ENCODE data around the gene LRRC15. TPM values are rescaled to one million over a fixed set of nuclear protein-coding genes. Genes with fewer than 3 reads are reported as not detected.
A peak's percentile ranks its signal among the peaks of the same experiment; 100 is the strongest.

The LRRC15 gene
- total and polyA plus RNA-seq, 2 donors: 0.33 to 0.55 TPM

- Histone ChIP-seq H3K4me1 (ENCODE audit: control insufficient read depth in 2 of 2, insufficient read depth in 2 of 2, low read length in 2 of 2) (peaks cover 0 to 20% of the 10 kb centered on the region in 2 donors), H3K27ac (ENCODE audit: low read depth in 1 of 2, low read length in 1 of 2) (no peak overlapping the region), H3K4me3 (ENCODE audit: low read length in 2 of 2) (no peak overlapping the region), H3K27me3 (ENCODE audit: control insufficient read depth in 2 of 2, insufficient read depth in 1 of 2, low read length in 1 of 2) (peaks cover 16 to 40% of the 10 kb centered on the region in 2 donors), H3K36me3 (ENCODE audit: control insufficient read depth in 2 of 2, insufficient read depth in 2 of 2, low read length in 1 of 2) (no peaks in the 10 kb centered on the region), H3K9me3 (ENCODE audit: control insufficient read depth in 2 of 2, insufficient read depth in 1 of 2, low read length in 1 of 2) (peaks cover 6 to 32% of the 10 kb centered on the region in 2 donors)
- 87% methylated on average over 27 of the region's 27 CpGs for WGBS
- DNase-seq (ENCODE audit: low read depth in 6 of 9, low spot score in 9 of 9): no peak
Observed at GRCh38 chr3:194328053-194328657, 41.4 kb downstream of the LRRC15 start.

- Histone ChIP-seq H3K4me1 (ENCODE audit: control insufficient read depth in 2 of 2, insufficient read depth in 2 of 2, low read length in 2 of 2) (peaks cover 0 to 18% of the 10 kb centered on the region in 2 donors), H3K27me3 (ENCODE audit: control insufficient read depth in 2 of 2, insufficient read depth in 1 of 2, low read length in 1 of 2) (peaks cover 9 to 40% of the 10 kb centered on the region in 2 donors), H3K9me3 (ENCODE audit: control insufficient read depth in 2 of 2, insufficient read depth in 1 of 2, low read length in 1 of 2) (peaks cover 6 to 32% of the 10 kb centered on the region in 2 donors), H3K4me3 (ENCODE audit: low read length in 2 of 2) (no peak overlapping the region), H3K27ac (ENCODE audit: low read depth in 1 of 2, low read length in 1 of 2) (no peak overlapping the region), H3K36me3 (ENCODE audit: control insufficient read depth in 2 of 2, insufficient read depth in 2 of 2, low read length in 1 of 2) (no peaks in the 10 kb centered on the region)
- no peak for DNase-seq (ENCODE audit: low read depth in 6 of 9, low spot score in 9 of 9)
- WGBS: 92% methylated on average over 5 of the region's 5 CpGs
Observed at GRCh38 chr3:194327218-194328052, 42.1 kb downstream of the LRRC15 start.

- H3K4me3 ChIP-seq (ENCODE audit: low read length in 2 of 2): no peak overlapping the region
- peak overlapping the region in 1 of 2 donors; percentile 47 for H3K27ac ChIP-seq (ENCODE audit: low read depth in 1 of 2, low read length in 1 of 2)
- peaks cover 7 to 40% of the 10 kb centered on the region in 2 donors for H3K27me3 ChIP-seq (ENCODE audit: control insufficient read depth in 2 of 2, insufficient read depth in 1 of 2, low read length in 1 of 2)
- H3K9me3 ChIP-seq (ENCODE audit: control insufficient read depth in 2 of 2, insufficient read depth in 1 of 2, low read length in 1 of 2): peaks cover 6 to 32% of the 10 kb centered on the region in 2 donors
- no peaks in the 10 kb centered on the region for H3K36me3 ChIP-seq (ENCODE audit: control insufficient read depth in 2 of 2, insufficient read depth in 2 of 2, low read length in 1 of 2)
- WGBS: 95% methylated on average over 2 of the region's 2 CpGs
- no peak for DNase-seq (ENCODE audit: low read depth in 6 of 9, low spot score in 9 of 9)
- H3K4me1 ChIP-seq (ENCODE audit: control insufficient read depth in 2 of 2, insufficient read depth in 2 of 2, low read length in 2 of 2): peaks cover 0 to 18% of the 10 kb centered on the region in 2 donors
Observed at GRCh38 chr3:194326968-194327217, 42.6 kb downstream of the LRRC15 start.

GRCh38 chr3:194326192-194326967 is 43.2 kb downstream of the LRRC15 start:
- Histone ChIP-seq H3K4me3 (ENCODE audit: low read length in 2 of 2) (no peak overlapping the region), H3K4me1 (ENCODE audit: control insufficient read depth in 2 of 2, insufficient read depth in 2 of 2, low read length in 2 of 2) (peaks cover 0 to 18% of the 10 kb centered on the region in 2 donors), H3K27me3 (ENCODE audit: control insufficient read depth in 2 of 2, insufficient read depth in 1 of 2, low read length in 1 of 2) (peaks cover 1 to 38% of the 10 kb centered on the region in 2 donors), H3K27ac (ENCODE audit: low read depth in 1 of 2, low read length in 1 of 2) (no peak overlapping the region), H3K9me3 (ENCODE audit: control insufficient read depth in 2 of 2, insufficient read depth in 1 of 2, low read length in 1 of 2) (peaks cover 6 to 32% of the 10 kb centered on the region in 2 donors), H3K36me3 (ENCODE audit: control insufficient read depth in 2 of 2, insufficient read depth in 2 of 2, low read length in 1 of 2) (no peaks in the 10 kb centered on the region)
- DNase-seq (ENCODE audit: low read depth in 6 of 9, low spot score in 9 of 9): no peak
- 85% methylated on average over 15 of the region's 15 CpGs for WGBS

GRCh38 chr3:194325424-194326153 is 44.0 kb downstream of the LRRC15 start:
- H3K27me3 ChIP-seq (ENCODE audit: control insufficient read depth in 2 of 2, insufficient read depth in 1 of 2, low read length in 1 of 2): peaks cover 0 to 35% of the 10 kb centered on the region in 2 donors
- DNase-seq (ENCODE audit: low read depth in 6 of 9, low spot score in 9 of 9): no peak

GRCh38 chr3:194324823-194325327 is 44.7 kb downstream of the LRRC15 start:
- Histone ChIP-seq H3K4me1 (ENCODE audit: control insufficient read depth in 2 of 2, insufficient read depth in 2 of 2, low read length in 2 of 2) (peaks cover 0 to 11% of the 10 kb centered on the region in 2 donors), H3K27ac (ENCODE audit: low read depth in 1 of 2, low read length in 1 of 2) (no peak overlapping the region), H3K36me3 (ENCODE audit: control insufficient read depth in 2 of 2, insufficient read depth in 2 of 2, low read length in 1 of 2) (no peaks in the 10 kb centered on the region), H3K27me3 (ENCODE audit: control insufficient read depth in 2 of 2, insufficient read depth in 1 of 2, low read length in 1 of 2) (peaks cover 0 to 32% of the 10 kb centered on the region in 2 donors), H3K4me3 (ENCODE audit: low read length in 2 of 2) (no peak overlapping the region), H3K9me3 (ENCODE audit: control insufficient read depth in 2 of 2, insufficient read depth in 1 of 2, low read length in 1 of 2) (peaks cover 6 to 32% of the 10 kb centered on the region in 2 donors)
- 97% methylated on average over 3 of the region's 3 CpGs for WGBS
- DNase-seq (ENCODE audit: low read depth in 6 of 9, low spot score in 9 of 9): no peak

More at GRCh38 chr3:194325424-194326153, 44.0 kb downstream of the LRRC15 start:
- no peaks in the 10 kb centered on the region for H3K36me3 ChIP-seq (ENCODE audit: control insufficient read depth in 2 of 2, insufficient read depth in 2 of 2, low read length in 1 of 2)
- H3K4me1 ChIP-seq (ENCODE audit: control insufficient read depth in 2 of 2, insufficient read depth in 2 of 2, low read length in 2 of 2): peaks cover 0 to 15% of the 10 kb centered on the region in 2 donors
- 93% methylated on average over 15 of the region's 15 CpGs for WGBS
- H3K27ac ChIP-seq (ENCODE audit: low read depth in 1 of 2, low read length in 1 of 2): no peak overlapping the region
- H3K9me3 ChIP-seq (ENCODE audit: control insufficient read depth in 2 of 2, insufficient read depth in 1 of 2, low read length in 1 of 2): peaks cover 6 to 32% of the 10 kb centered on the region in 2 donors
- H3K4me3 ChIP-seq (ENCODE audit: low read length in 2 of 2): no peak overlapping the region

GRCh38 chr3:194323785-194324735 is 45.5 kb downstream of the LRRC15 start:
- Histone ChIP-seq H3K36me3 (ENCODE audit: control insufficient read depth in 2 of 2, insufficient read depth in 2 of 2, low read length in 1 of 2) (no peaks in the 10 kb centered on the region), H3K4me3 (ENCODE audit: low read length in 2 of 2) (no peak overlapping the region), H3K9me3 (ENCODE audit: control insufficient read depth in 2 of 2, insufficient read depth in 1 of 2, low read length in 1 of 2) (peaks cover 6 to 32% of the 10 kb centered on the region in 2 donors), H3K27me3 (ENCODE audit: control insufficient read depth in 2 of 2, insufficient read depth in 1 of 2, low read length in 1 of 2) (peaks cover 0 to 30% of the 10 kb centered on the region in 2 donors), H3K4me1 (ENCODE audit: control insufficient read depth in 2 of 2, insufficient read depth in 2 of 2, low read length in 2 of 2) (peaks cover 0 to 9% of the 10 kb centered on the region in 2 donors), H3K27ac (ENCODE audit: low read depth in 1 of 2, low read length in 1 of 2) (peak overlapping the region in 1 of 2 donors; percentile 37)
- DNase-seq (ENCODE audit: low read depth in 6 of 9, low spot score in 9 of 9): peak in 1 of 9 donors; percentile 55
- 21% methylated on average over 39 of the region's 39 CpGs for WGBS
